SK-N-SH treated with all-trans-retinoic acid at 6 μM for 48 hours (cell line): ENCODE results near the gene RAET1E.

Experiments
- BACH2 ChIP-seq: fragments of 250-450 bp; sonication (Bioruptor Pico); IDR thresholded peaks from 2 replicates; pipeline ENCODE4 v1.9.0; 2021; ENCODE audit warnings: mild to moderate bottlenecking, borderline replicate concordance
- OSR1 ChIP-seq: fragments of 250-450 bp; sonication (Bioruptor Pico); IDR thresholded peaks from 2 replicates; pipeline ENCODE4 v1.8.0; 2022; ENCODE audit warnings: moderate library complexity, mild to moderate bottlenecking, inconsistent platforms
- PPARA ChIP-seq: fragments of 250-450 bp; sonication (Bioruptor Pico); IDR thresholded peaks from 2 replicates; pipeline ENCODE4 v1.5.0; 2020; ENCODE audit warnings: mild to moderate bottlenecking, borderline replicate concordance
- RARB ChIP-seq: fragments of 250-450 bp; sonication (Bioruptor Pico); IDR thresholded peaks from 2 replicates; pipeline ENCODE4 v1.8.0; 2021; ENCODE audit warnings: mild to moderate bottlenecking, moderate library complexity
- SNAI2 ChIP-seq: fragments of 250-450 bp; sonication (Bioruptor Pico); IDR thresholded peaks from 2 replicates; pipeline ENCODE4 v1.5.0; 2020; ENCODE audit warnings: mild to moderate bottlenecking, moderate library complexity
- TCF4 ChIP-seq: fragments of 250-450 bp; sonication (Bioruptor Pico); IDR thresholded peaks from 2 replicates; pipeline ENCODE4 v1.8.0; 2021; ENCODE audit warnings: mild to moderate bottlenecking, moderate library complexity, borderline replicate concordance
- TOX ChIP-seq: fragments of 250-450 bp; sonication (Bioruptor Pico); IDR thresholded peaks from 2 replicates; pipeline ENCODE4 v1.8.0; 2021; ENCODE audit warnings: mild to moderate bottlenecking, moderate library complexity, borderline replicate concordance
- ZC3H10 ChIP-seq: fragments of 250-450 bp; sonication (Bioruptor Pico); IDR thresholded peaks from 2 replicates; pipeline ENCODE4 v1.5.1; 2021; ENCODE audit warnings: mild to moderate bottlenecking, moderate library complexity
- ZFP3 ChIP-seq: fragments of 250-450 bp; sonication (Bioruptor Pico); IDR thresholded peaks from 2 replicates; pipeline ENCODE4 v1.5.0; 2020; ENCODE audit warnings: mild to moderate bottlenecking, moderate library complexity
- ZFP30 ChIP-seq: fragments of 450-650 bp; formaldehyde crosslinking; IDR thresholded peaks from 2 replicates; pipeline ENCODE4 v1.5.0; 2022; ENCODE audit warnings: mild to moderate bottlenecking, moderate library complexity
- TF ChIP-seq, protein P1 (sequence below): fragments of 250-450 bp; sonication (Bioruptor Pico); IDR thresholded peaks from 2 replicates; pipeline ENCODE4 v1.5.1; 2020; ENCODE audit warnings: low read depth, mild to moderate bottlenecking, moderate library complexity
- TF ChIP-seq, protein P2 (sequence below): fragments of 250-450 bp; sonication (Bioruptor Pico); IDR thresholded peaks from 2 replicates; pipeline ENCODE4 v1.5.0; 2020; ENCODE audit warnings: mild to moderate bottlenecking, moderate library complexity
- TF ChIP-seq, protein P3 (sequence below): fragments of 250-450 bp; sonication (Bioruptor Pico); IDR thresholded peaks from 2 replicates; pipeline ENCODE4 v1.8.0; 2020; ENCODE audit warnings: mild to moderate bottlenecking, moderate library complexity, borderline replicate concordance

DNA sequence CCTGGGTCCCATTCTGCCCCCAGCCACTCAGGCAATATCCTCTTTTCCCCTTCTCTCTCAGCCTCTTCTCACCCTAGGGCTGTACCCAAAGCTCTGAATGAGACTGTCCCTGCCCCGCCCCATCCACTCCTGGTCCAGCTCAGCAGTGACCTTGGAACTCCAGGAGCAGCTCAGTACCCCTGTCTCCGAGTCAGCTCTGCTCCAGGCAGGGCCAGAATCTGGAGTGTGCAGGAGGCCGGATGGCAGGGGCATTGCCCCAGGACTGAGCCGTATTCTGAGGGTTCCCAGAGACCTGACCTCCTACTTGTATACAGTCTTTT is 27.0 kb upstream of the RAET1E start:
- TF ChIP-seq RARB (CRISPR knock-in tag), result no peak
- no peak for TF ChIP-seq ZC3H10 (CRISPR knock-in tag)
- TF ChIP-seq TCF4 (CRISPR knock-in tag), result no peak
- TF ChIP-seq, protein P1, sequence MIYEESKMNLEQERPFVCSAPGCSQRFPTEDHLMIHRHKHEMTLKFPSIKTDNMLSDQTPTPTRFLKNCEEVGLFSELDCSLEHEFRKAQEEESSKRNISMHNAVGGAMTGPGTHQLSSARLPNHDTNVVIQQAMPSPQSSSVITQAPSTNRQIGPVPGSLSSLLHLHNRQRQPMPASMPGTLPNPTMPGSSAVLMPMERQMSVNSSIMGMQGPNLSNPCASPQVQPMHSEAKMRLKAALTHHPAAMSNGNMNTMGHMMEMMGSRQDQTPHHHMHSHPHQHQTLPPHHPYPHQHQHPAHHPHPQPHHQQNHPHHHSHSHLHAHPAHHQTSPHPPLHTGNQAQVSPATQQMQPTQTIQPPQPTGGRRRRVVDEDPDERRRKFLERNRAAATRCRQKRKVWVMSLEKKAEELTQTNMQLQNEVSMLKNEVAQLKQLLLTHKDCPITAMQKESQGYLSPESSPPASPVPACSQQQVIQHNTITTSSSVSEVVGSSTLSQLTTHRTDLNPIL (CRISPR knock-in tag), result no peak
- no peak for TF ChIP-seq SNAI2 (CRISPR knock-in tag)
- TF ChIP-seq, protein P2, sequence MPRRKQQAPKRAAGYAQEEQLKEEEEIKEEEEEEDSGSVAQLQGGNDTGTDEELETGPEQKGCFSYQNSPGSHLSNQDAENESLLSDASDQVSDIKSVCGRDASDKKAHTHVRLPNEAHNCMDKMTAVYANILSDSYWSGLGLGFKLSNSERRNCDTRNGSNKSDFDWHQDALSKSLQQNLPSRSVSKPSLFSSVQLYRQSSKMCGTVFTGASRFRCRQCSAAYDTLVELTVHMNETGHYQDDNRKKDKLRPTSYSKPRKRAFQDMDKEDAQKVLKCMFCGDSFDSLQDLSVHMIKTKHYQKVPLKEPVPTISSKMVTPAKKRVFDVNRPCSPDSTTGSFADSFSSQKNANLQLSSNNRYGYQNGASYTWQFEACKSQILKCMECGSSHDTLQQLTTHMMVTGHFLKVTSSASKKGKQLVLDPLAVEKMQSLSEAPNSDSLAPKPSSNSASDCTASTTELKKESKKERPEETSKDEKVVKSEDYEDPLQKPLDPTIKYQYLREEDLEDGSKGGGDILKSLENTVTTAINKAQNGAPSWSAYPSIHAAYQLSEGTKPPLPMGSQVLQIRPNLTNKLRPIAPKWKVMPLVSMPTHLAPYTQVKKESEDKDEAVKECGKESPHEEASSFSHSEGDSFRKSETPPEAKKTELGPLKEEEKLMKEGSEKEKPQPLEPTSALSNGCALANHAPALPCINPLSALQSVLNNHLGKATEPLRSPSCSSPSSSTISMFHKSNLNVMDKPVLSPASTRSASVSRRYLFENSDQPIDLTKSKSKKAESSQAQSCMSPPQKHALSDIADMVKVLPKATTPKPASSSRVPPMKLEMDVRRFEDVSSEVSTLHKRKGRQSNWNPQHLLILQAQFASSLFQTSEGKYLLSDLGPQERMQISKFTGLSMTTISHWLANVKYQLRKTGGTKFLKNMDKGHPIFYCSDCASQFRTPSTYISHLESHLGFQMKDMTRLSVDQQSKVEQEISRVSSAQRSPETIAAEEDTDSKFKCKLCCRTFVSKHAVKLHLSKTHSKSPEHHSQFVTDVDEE (CRISPR knock-in tag), result no peak
- no peak for TF ChIP-seq OSR1 (CRISPR knock-in tag)
- TF ChIP-seq, protein P3, sequence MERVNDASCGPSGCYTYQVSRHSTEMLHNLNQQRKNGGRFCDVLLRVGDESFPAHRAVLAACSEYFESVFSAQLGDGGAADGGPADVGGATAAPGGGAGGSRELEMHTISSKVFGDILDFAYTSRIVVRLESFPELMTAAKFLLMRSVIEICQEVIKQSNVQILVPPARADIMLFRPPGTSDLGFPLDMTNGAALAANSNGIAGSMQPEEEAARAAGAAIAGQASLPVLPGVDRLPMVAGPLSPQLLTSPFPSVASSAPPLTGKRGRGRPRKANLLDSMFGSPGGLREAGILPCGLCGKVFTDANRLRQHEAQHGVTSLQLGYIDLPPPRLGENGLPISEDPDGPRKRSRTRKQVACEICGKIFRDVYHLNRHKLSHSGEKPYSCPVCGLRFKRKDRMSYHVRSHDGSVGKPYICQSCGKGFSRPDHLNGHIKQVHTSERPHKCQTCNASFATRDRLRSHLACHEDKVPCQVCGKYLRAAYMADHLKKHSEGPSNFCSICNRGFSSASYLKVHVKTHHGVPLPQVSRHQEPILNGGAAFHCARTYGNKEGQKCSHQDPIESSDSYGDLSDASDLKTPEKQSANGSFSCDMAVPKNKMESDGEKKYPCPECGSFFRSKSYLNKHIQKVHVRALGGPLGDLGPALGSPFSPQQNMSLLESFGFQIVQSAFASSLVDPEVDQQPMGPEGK (CRISPR knock-in tag), result no peak
- TF ChIP-seq ZFP30, result no peak
- no peak for TF ChIP-seq TOX (CRISPR knock-in tag)
- TF ChIP-seq PPARA (CRISPR knock-in tag), result no peak
- TF ChIP-seq ZFP3 (CRISPR knock-in tag), result no peak
- TF ChIP-seq BACH2, result no peak
